Trophoblast cell (in vitro differentiated cells and primary cell): ENCODE results near the gene ARMC2.

Experiments used
- DNase-seq, 2 donors: peaks; one replicate each; pipeline ENCODE4 v3.0.0-alpha.2; 2016
- H2AFZ ChIP-seq: 2 replicates; pipeline ENCODE4 v1.6.1; 2013; ENCODE audit warnings: low read length, moderate library complexity, mild to moderate bottlenecking; ENCODE audit not compliant: insufficient read depth, poor library complexity
- H2AK5ac ChIP-seq: 2 replicates; pipeline ENCODE4 v1.6.1; 2013; ENCODE audit warnings: mild to moderate bottlenecking, low read length
- H2BK120ac ChIP-seq: 2 replicates; pipeline ENCODE4 v1.6.1; 2013; ENCODE audit warnings: low read length, mild to moderate bottlenecking, moderate library complexity; ENCODE audit not compliant: insufficient read depth, poor library complexity
- H2BK12ac ChIP-seq: 2 replicates; pipeline ENCODE4 v1.6.1; 2013; ENCODE audit warnings: mild to moderate bottlenecking, low read length, moderate library complexity
- H2BK5ac ChIP-seq: 2 replicates; pipeline ENCODE4 v1.6.1; 2013; ENCODE audit warnings: low read length, low read depth, moderate library complexity, mild to moderate bottlenecking; ENCODE audit not compliant: poor library complexity
- H3K14ac ChIP-seq: 2 replicates; pipeline ENCODE4 v1.6.1; 2013; ENCODE audit warnings: mild to moderate bottlenecking, low read length
- H3K18ac ChIP-seq: 2 replicates; pipeline ENCODE4 v1.6.1; 2013; ENCODE audit warnings: mild to moderate bottlenecking, low read length
- H3K23ac ChIP-seq: 2 replicates; pipeline ENCODE4 v1.6.1; 2013; ENCODE audit warnings: low read length
- H3K27ac ChIP-seq: 2 replicates; pipeline ENCODE4 v1.5.1; 2013; ENCODE audit warnings: low read depth, mild to moderate bottlenecking, inconsistent platforms, low read length, moderate library complexity
- H3K27me3 ChIP-seq: 2 replicates; pipeline ENCODE4 v1.6.1; 2013; ENCODE audit warnings: inconsistent platforms, mild to moderate bottlenecking, low read length, moderate library complexity; ENCODE audit not compliant: insufficient read depth
- H3K36me3 ChIP-seq, 2 experiments: 1 replicate in 1 of 2; 2 replicates in 1 of 2; pipeline ENCODE4 v1.6.1; 2013; ENCODE audit warnings: low read length in 2 of 2, mild to moderate bottlenecking in 2 of 2, moderate library complexity in 1 of 2; ENCODE audit not compliant: insufficient read depth in 2 of 2, control insufficient read depth in 1 of 2
- H3K4ac ChIP-seq: 2 replicates; pipeline ENCODE4 v1.6.1; 2013; ENCODE audit warnings: low read depth, mild to moderate bottlenecking, low read length, moderate library complexity
- H3K4me1 ChIP-seq, 2 experiments: 1 replicate in 1 of 2; 2 replicates in 1 of 2; pipeline ENCODE4 v1.6.1; 2013; ENCODE audit warnings: low read length in 2 of 2, mild to moderate bottlenecking in 2 of 2, moderate library complexity in 1 of 2; ENCODE audit not compliant: insufficient read depth in 2 of 2, control insufficient read depth in 1 of 2
- H3K4me2 ChIP-seq: 2 replicates; pipeline ENCODE4 v1.6.1; 2013; ENCODE audit warnings: inconsistent platforms, mild to moderate bottlenecking, low read length, moderate library complexity
- H3K4me3 ChIP-seq: 2 replicates; pipeline ENCODE4 v1.5.1; 2013; ENCODE audit warnings: mild to moderate bottlenecking, low read depth, low read length, inconsistent platforms
- H3K79me1 ChIP-seq: one replicate; pipeline ENCODE4 v1.6.1; 2013; ENCODE audit warnings: low read length
- H3K79me2 ChIP-seq: 2 replicates; pipeline ENCODE4 v1.6.1; 2013; ENCODE audit warnings: low read length, mild to moderate bottlenecking; ENCODE audit not compliant: control insufficient read depth, insufficient read depth, poor library complexity
- H3K9ac ChIP-seq: 2 replicates; pipeline ENCODE4 v1.6.1; 2013; ENCODE audit warnings: mild to moderate bottlenecking, low read length
- H3K9me3 ChIP-seq: 2 replicates; pipeline ENCODE4 v1.6.1; 2013; ENCODE audit warnings: low read depth, mild to moderate bottlenecking, control low read depth, inconsistent platforms, low read length; ENCODE audit not compliant: insufficient read depth
- H4K12ac ChIP-seq: 2 replicates; pipeline ENCODE4 v1.6.1; 2013; ENCODE audit warnings: low read depth, mild to moderate bottlenecking, low read length, moderate library complexity
- H4K8ac ChIP-seq: 2 replicates; pipeline ENCODE4 v1.6.1; 2013; ENCODE audit warnings: low read depth, mild to moderate bottlenecking, low read length, moderate library complexity
- H4K91ac ChIP-seq: one replicate; pipeline ENCODE4 v1.6.1; 2013; ENCODE audit warnings: low read depth, mild to moderate bottlenecking, low read length, moderate library complexity
- WGBS: extraction: QIAGEN DNeasy Blood & Tissue Kit; methylation state at CpG from one replicate; pipeline ENCODE4 v1.1.7; 2013; ENCODE audit warnings: missing lambda C conversion rate; ENCODE audit not compliant: insufficient read length, insufficient coverage; ENCODE audit errors: extremely low coverage; 5-methylcytosine and 5-hydroxymethylcytosine counted together

ARMC2 gene

DNA sequence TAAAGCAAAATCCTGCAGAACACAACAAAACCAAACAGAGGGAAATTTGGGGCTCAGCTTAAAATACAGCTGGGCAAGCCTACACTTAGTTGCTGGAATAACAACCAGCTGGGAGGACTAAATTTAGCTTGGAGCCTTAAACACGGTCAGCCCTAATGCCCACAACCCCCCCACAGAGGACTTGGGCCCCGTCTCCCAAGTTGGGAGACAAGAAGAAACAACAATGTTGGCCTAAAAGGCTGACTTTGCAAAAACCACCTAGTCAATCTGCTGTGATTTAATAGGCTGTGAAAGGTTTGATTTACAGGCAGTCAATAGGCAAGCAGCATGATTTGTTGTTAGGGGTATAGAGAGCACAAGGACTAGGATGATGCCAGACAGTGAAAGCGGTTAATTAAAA, 40.3 kb upstream of the ARMC2 start:
- Histone ChIP-seq H3K4me3 (no peak overlapping the region), H4K91ac (no peak overlapping the region), H3K18ac (no peak overlapping the region), H3K79me1 (peaks cover 2% of the 10 kb centered on the region), H2AK5ac (no peak overlapping the region), H2BK12ac (no peak overlapping the region), H2BK120ac (no peak overlapping the region), H3K79me2 (no peaks in the 10 kb centered on the region), H3K27me3 (no peaks in the 10 kb centered on the region), H2AFZ (no peak overlapping the region), H3K14ac (no peak overlapping the region), H3K4ac (no peak overlapping the region), H3K4me2 (no peak overlapping the region), H3K27ac (no peak overlapping the region), H3K9me3 (peaks cover 2% of the 10 kb centered on the region), H3K23ac (no peak overlapping the region), H3K36me3 (no peaks in the 10 kb centered on the region), H4K12ac (no peak overlapping the region), H3K9ac (no peak overlapping the region), H3K4me1 (peaks cover 6% of the 10 kb centered on the region in 2 experiments), H2BK5ac (no peak overlapping the region), H4K8ac (no peak overlapping the region)
- no peak for DNase-seq
- WGBS = no CpG with 5 or more reads among the region's 3 CpGs

DNA sequence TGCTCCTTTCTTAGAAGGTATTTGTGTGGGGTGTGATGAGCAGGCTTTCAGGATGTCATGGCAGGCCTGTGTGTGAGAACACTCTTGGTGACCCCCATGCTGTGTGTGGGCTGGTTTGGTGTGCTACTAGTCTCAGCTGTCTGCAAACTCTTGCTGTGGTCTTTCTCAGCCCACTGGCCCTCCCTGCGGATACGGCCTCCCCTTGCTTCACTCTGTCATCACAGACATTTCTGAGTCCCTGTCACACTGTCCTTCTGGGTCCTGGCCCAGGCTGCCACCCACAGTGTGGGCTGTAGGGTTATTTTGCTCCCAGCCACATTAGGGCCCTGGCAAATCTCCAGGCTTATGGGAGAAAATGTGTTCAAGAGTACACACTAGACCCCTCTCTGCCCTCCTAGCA, 39.0 kb upstream of the ARMC2 start:
- Histone ChIP-seq H4K91ac (no peak overlapping the region), H3K27me3 (no peaks in the 10 kb centered on the region), H3K27ac (no peak overlapping the region), H2BK5ac (no peak overlapping the region), H2BK120ac (no peak overlapping the region), H2AFZ (no peak overlapping the region), H3K4ac (no peak overlapping the region), H3K79me2 (no peaks in the 10 kb centered on the region), H3K4me2 (no peak overlapping the region), H3K9ac (no peak overlapping the region), H3K14ac (no peak overlapping the region), H4K8ac (no peak overlapping the region), H2BK12ac (no peak overlapping the region), H4K12ac (no peak overlapping the region), H3K23ac (no peak overlapping the region), H3K36me3 (no peaks in the 10 kb centered on the region), H3K9me3 (peaks cover 2% of the 10 kb centered on the region), H3K4me3 (no peak overlapping the region), H3K18ac (no peak overlapping the region), H2AK5ac (peak overlapping the region; percentile 29), H3K79me1 (peaks cover 2% of the 10 kb centered on the region), H3K4me1 (peaks cover 6% of the 10 kb centered on the region in 2 experiments)
- WGBS = no CpG with 5 or more reads among the region's 2 CpGs
- no peak for DNase-seq

DNA sequence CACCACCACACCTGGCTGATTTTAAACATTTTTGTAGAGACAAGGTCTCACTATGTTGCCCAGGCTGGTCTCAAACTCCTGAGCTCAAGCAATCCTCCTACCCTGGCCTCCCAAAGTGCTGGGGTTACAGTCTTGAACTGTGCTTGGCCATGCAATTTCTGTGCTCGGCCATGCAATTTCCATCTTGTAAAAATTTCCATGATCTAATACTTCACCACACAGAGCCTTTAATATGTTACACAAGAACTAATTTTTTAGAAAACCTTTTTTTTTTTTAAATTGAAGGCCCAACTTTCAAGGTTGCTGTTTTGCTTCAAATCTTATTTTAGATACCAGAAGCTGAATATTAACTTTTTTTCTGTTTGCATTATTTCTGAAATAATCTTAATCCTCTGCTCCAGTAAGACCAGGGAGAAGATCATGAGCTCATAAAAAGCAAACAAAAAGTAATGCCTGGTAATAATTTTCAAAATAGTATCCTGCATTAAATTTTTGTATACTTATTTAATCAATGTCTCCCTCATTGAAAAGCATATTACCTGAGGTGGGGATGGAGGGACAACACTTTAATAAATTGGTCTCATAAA, 38.1 kb upstream of the ARMC2 start:
- peaks cover 2% of the 10 kb centered on the region for H3K79me1 ChIP-seq
- H3K4me1 ChIP-seq = peaks cover 5% of the 10 kb centered on the region in 2 experiments
- H3K4me3 ChIP-seq = no peak overlapping the region
- H4K91ac ChIP-seq = no peak overlapping the region
- H3K27ac ChIP-seq = no peak overlapping the region
- H3K27me3 ChIP-seq = no peaks in the 10 kb centered on the region
- H2BK5ac ChIP-seq = no peak overlapping the region
- no peaks in the 10 kb centered on the region for H3K79me2 ChIP-seq
- no peak overlapping the region for H3K4ac ChIP-seq
- no peak overlapping the region for H4K12ac ChIP-seq
- H3K18ac ChIP-seq = no peak overlapping the region
- H2BK12ac ChIP-seq = no peak overlapping the region
- no peak for DNase-seq
- H3K9ac ChIP-seq = no peak overlapping the region
- no peak overlapping the region for H2AFZ ChIP-seq
- no peak overlapping the region for H2BK120ac ChIP-seq
- H3K9me3 ChIP-seq = peaks cover under 1% of the 10 kb centered on the region
- no peak overlapping the region for H2AK5ac ChIP-seq
- no CpG with 5 or more reads among the region's 1 CpG for WGBS
- no peaks in the 10 kb centered on the region for H3K36me3 ChIP-seq
- H3K4me2 ChIP-seq = no peak overlapping the region
- H3K23ac ChIP-seq = no peak overlapping the region
- no peak overlapping the region for H4K8ac ChIP-seq
- H3K14ac ChIP-seq = no peak overlapping the region

DNA sequence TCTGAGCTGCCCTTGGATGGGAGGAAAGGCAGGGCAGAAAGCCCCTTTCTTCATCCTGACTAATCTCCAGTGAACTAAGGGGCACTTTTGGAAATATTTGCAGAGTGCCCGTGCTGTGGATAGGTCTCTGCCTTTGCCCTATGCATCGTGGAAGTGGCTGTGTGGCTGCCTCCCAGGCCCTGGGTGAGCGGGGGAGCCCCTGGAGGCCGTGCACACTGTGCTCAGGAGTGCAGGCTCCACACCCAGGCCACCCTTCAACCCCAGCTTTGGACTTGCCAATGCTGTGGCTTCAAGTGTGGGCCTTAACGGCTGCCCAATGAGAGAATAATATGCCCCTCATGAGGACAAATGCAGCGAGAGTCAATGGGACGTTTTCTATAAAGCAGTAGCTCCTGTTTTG, 36.7 kb upstream of the ARMC2 start:
- Histone ChIP-seq H3K4me1 (no peaks in the 10 kb centered on the region), H3K23ac (no peak overlapping the region), H2BK12ac (no peak overlapping the region), H3K36me3 (no peaks in the 10 kb centered on the region), H3K27ac (no peak overlapping the region), H2BK120ac (no peak overlapping the region), H3K9ac (no peak overlapping the region), H3K4ac (no peak overlapping the region), H3K79me1 (peaks cover 2% of the 10 kb centered on the region), H3K18ac (no peak overlapping the region), H3K27me3 (no peaks in the 10 kb centered on the region), H2BK5ac (no peak overlapping the region), H3K9me3 (no peaks in the 10 kb centered on the region), H3K14ac (no peak overlapping the region), H3K79me2 (no peaks in the 10 kb centered on the region), H4K91ac (no peak overlapping the region), H2AK5ac (no peak overlapping the region), H2AFZ (no peak overlapping the region), H3K4me2 (no peak overlapping the region), H4K12ac (no peak overlapping the region), H4K8ac (no peak overlapping the region), H3K4me3 (no peak overlapping the region)
- no CpG with 5 or more reads among the region's 7 CpGs for WGBS
- no peak for DNase-seq
